Kidney epithelial cell (primary cell): ENCODE data around the gene DGKB. TPM values are rescaled to one million over a fixed set of nuclear protein-coding genes. Genes with fewer than 3 reads are reported as not detected.

Experiments
- DNase-seq: peaks from one replicate; pipeline ENCODE4 v3.0.0-alpha.2; 2010; ENCODE audit warnings: low read depth
- H3K27me3 ChIP-seq: 2 replicates; pipeline ENCODE4 v1.6.0; 2011; ENCODE audit warnings: low read length; ENCODE audit not compliant: control insufficient read depth, insufficient read depth
- H3K36me3 ChIP-seq: 2 replicates; pipeline ENCODE4 v1.5.1; 2011; ENCODE audit warnings: low read length; ENCODE audit not compliant: control insufficient read depth, insufficient read depth
- H3K4me3 ChIP-seq: 2 replicates; pipeline ENCODE4 v1.5.1; 2011; ENCODE audit warnings: low read depth, mild to moderate bottlenecking, control low read depth, low read length
- CTCF ChIP-seq: IDR thresholded peaks from 2 replicates; pipeline ENCODE4 v1.5.1; 2011; ENCODE audit warnings: mild to moderate bottlenecking, moderate library complexity, low read length, control low read depth, inconsistent platforms; ENCODE audit not compliant: insufficient read depth, poor library complexity, severe bottlenecking
- total RNA-seq: library from RNA; depleted of rRNA; stranded (reverse); fragments of >200 nt; gene quantifications from 2 replicates; pipeline ENCODE4 v1.2.3, GENCODE V29; 2015

Gene DGKB
- total RNA-seq, 1 donor from 2014 or later: not detected

GRCh38 chr7:14639801-14640200 is 262.8 kb downstream of the DGKB start:
- no peak for DNase-seq
- no peak for TF ChIP-seq CTCF
- Histone ChIP-seq H3K27me3 (no peaks in the 10 kb centered on the region), H3K36me3 (no peaks in the 10 kb centered on the region), H3K4me3 (no peak overlapping the region)

- no peaks in the 10 kb centered on the region for H3K36me3 ChIP-seq
- no peak overlapping the region for H3K4me3 ChIP-seq
- no peak for DNase-seq
- no peak for TF ChIP-seq CTCF
- no peaks in the 10 kb centered on the region for H3K27me3 ChIP-seq
These were observed 263.2 kb downstream of the DGKB start for GRCh38 chr7:14639329-14639728.

GRCh38 chr7:14637968-14638367 is 264.6 kb downstream of the DGKB start:
- no peak for DNase-seq
- Histone ChIP-seq H3K27me3 (no peaks in the 10 kb centered on the region), H3K36me3 (no peaks in the 10 kb centered on the region), H3K4me3 (no peak overlapping the region)
- TF ChIP-seq CTCF: no peak

GRCh38 chr7:14635955-14636354 is 266.6 kb downstream of the DGKB start:
- no peak for TF ChIP-seq CTCF
- Histone ChIP-seq H3K36me3 (no peaks in the 10 kb centered on the region), H3K4me3 (no peak overlapping the region), H3K27me3 (no peaks in the 10 kb centered on the region)
- DNase-seq: no peak

GRCh38 chr7:14630048-14630447 is 272.5 kb downstream of the DGKB start:
- DNase-seq: no peak
- no peak overlapping the region for H3K4me3 ChIP-seq
- no peak for TF ChIP-seq CTCF
- no peaks in the 10 kb centered on the region for H3K36me3 ChIP-seq
- H3K27me3 ChIP-seq: no peaks in the 10 kb centered on the region

- Histone ChIP-seq H3K4me3 (no peak overlapping the region), H3K27me3 (no peaks in the 10 kb centered on the region), H3K36me3 (no peaks in the 10 kb centered on the region)
- no peak for DNase-seq
- no peak for TF ChIP-seq CTCF
These were observed 274.0 kb downstream of the DGKB start for GRCh38 chr7:14628516-14628915.
